ENCODE results near the gene CYP46A1.

GRCh38 chr14:99649643-99650042 is 34.5 kb upstream of the CYP46A1 start:
- no peak for TF ChIP-seq CTCF (IDR thresholded peaks at IDR 0.05)
- TF ChIP-seq EZH2 (IDR thresholded peaks at IDR 0.05), result no peak
- no peak for TF ChIP-seq EZH2phosphoT487 (IDR thresholded peaks at IDR 0.05)

All from neural progenitor cell (in vitro differentiated cells).